HepG2 (cell line): Measurements from ENCODE around the gene MIER2. TPM values are rescaled to one million over a fixed set of nuclear protein-coding genes. Genes with fewer than 3 reads are reported as not detected.

Source experiments
- ATAC-seq: fragments of 200-7000 bp; cut with Tn5 transposase; 3 replicates; pipeline ENCODE4 v1.9.1; 2020; ENCODE audit warnings: mild to moderate bottlenecking, moderate library complexity
- BruUV-seq: library from RNA; stranded (reverse); fragments of 400-500 nt; replicated peaks from 2 replicates; lab custom pipeline; 2021; lab: Mats Ljungman, UMichigan
- CTCF ChIA-PET: fragments of 300-600 bp; formaldehyde crosslinking; extraction: SDS; loops from one replicate; lab custom pipeline; 2021; ENCODE audit warnings: low total read pairs, inconsistent platforms, low intra/inter-chr PET ratio; lab: Yijun Ruan, JAX
- POLR2A ChIA-PET: fragments of 350-600 bp; sonication (Branson Sonifier 250); formaldehyde crosslinking; loops from one replicate; lab custom pipeline; 2020; ENCODE audit warnings: antibody characterized with exemption, inconsistent platforms; lab: Yijun Ruan, JAX
- DNase-seq: peaks from one replicate; pipeline ENCODE4 v3.0.0-alpha.2; 2015; ENCODE audit warnings: low spot score
- FAIRE-seq: peaks from 3 replicates; lab custom pipeline; 2011; peaks lifted over from hg19 to GRCh38; lab: Jason Lieb, UNC
- H2AFZ ChIP-seq: one replicate; pipeline ENCODE4 v1.6.1; 2011; ENCODE audit warnings: low read length, inconsistent platforms
- H3K27ac ChIP-seq: fragments of 300-600 bp; 3 replicates; pipeline ENCODE4 v1.8.0; 2011; ENCODE audit warnings: mixed run types, mild to moderate bottlenecking, mixed read lengths, low read length, inconsistent platforms; ENCODE audit not compliant: insufficient read depth; ENCODE audit errors: extremely low read length
- H3K27me3 ChIP-seq, 2 experiments: fragments of 200-600 bp in 1 of 2; 2 replicates in 1 of 2; 3 replicates in 1 of 2; pipeline versions ENCODE4 v1.6.0 to v1.8.0; 2011; ENCODE audit warnings: low read length in 2 of 2, mild to moderate bottlenecking in 2 of 2, moderate library complexity in 2 of 2, inconsistent platforms in 1 of 2; ENCODE audit not compliant: insufficient read depth in 2 of 2, control insufficient read depth in 1 of 2
- H3K36me3 ChIP-seq, 2 experiments: fragments of 200-600 bp in 1 of 2; replicated peaks in 1 of 2; 2 replicates in 1 of 2; 3 replicates in 1 of 2; pipeline versions ENCODE4 v1.5.1 to v1.8.0; 2011; ENCODE audit warnings: low read length in 2 of 2, inconsistent platforms in 1 of 2; ENCODE audit not compliant: insufficient read depth in 2 of 2, control insufficient read depth in 1 of 2
- H3K4me1 ChIP-seq: 2 replicates; pipeline ENCODE4 v1.5.1; 2012; ENCODE audit warnings: low read length, inconsistent platforms; ENCODE audit not compliant: insufficient read depth
- H3K4me2 ChIP-seq: 2 replicates; pipeline ENCODE4 v1.6.0; 2011; ENCODE audit warnings: low read depth, low read length, inconsistent platforms
- H3K4me3 ChIP-seq, 3 experiments: fragments of 200-600 bp in 1 of 3; sonication (generic), shearing (Covaris generic) in 1 of 3; replicated peaks in 1 of 3; 2 replicates each; pipeline ENCODE4 v1.5.1; 2011 to 2016; ENCODE audit warnings: low read length in 3 of 3, inconsistent platforms in 2 of 3, low read depth in 2 of 3, mild to moderate bottlenecking in 2 of 3, control low read depth in 1 of 3, mixed read lengths in 1 of 3; ENCODE audit not compliant: insufficient read depth in 1 of 3
- H3K79me2 ChIP-seq: one replicate; pipeline ENCODE4 v1.6.1; 2011; ENCODE audit warnings: low read length, inconsistent platforms; ENCODE audit not compliant: insufficient read depth
- H3K9ac ChIP-seq: 2 replicates; pipeline ENCODE4 v1.6.0; 2011; ENCODE audit warnings: mild to moderate bottlenecking, low read depth, low read length, inconsistent platforms; ENCODE audit not compliant: insufficient read depth
- H3K9me3 ChIP-seq: 2 replicates; pipeline ENCODE4 v1.5.1; 2012; ENCODE audit warnings: mild to moderate bottlenecking, low read length
- H4K20me1 ChIP-seq: 2 replicates; pipeline ENCODE4 v1.6.0; 2011; ENCODE audit warnings: inconsistent platforms, mild to moderate bottlenecking, low read length, moderate library complexity; ENCODE audit not compliant: insufficient read depth
- CHD2 ChIP-seq: IDR thresholded peaks from 2 replicates; pipeline ENCODE4 v1.6.1; 2011; ENCODE audit warnings: low read depth, low read length, improper control_type of control experiment
- FIP1L1 ChIP-seq: fragments of 200-400 bp; formaldehyde crosslinking; IDR thresholded peaks from 2 replicates; pipeline ENCODE4 v1.6.1; 2018; ENCODE audit warnings: low read depth, mild to moderate bottlenecking, low read length, moderate library complexity, borderline replicate concordance; ENCODE audit not compliant: insufficient read depth
- HHEX ChIP-seq: IDR thresholded peaks from 2 replicates; pipeline ENCODE4 v1.6.1; 2016; ENCODE audit warnings: control low read depth
- KDM5B ChIP-seq: sonication (generic); formaldehyde crosslinking; IDR thresholded peaks from 2 replicates; pipeline ENCODE4 v1.4.0; 2020; ENCODE audit warnings: missing genetic modification reagents, mild to moderate bottlenecking, borderline replicate concordance
- MEIS2 ChIP-seq: sonication (generic); formaldehyde crosslinking; IDR thresholded peaks from 2 replicates; pipeline ENCODE4 v1.9.0; 2021; ENCODE audit warnings: mild to moderate bottlenecking, missing genetic modification reagents
- NFRKB ChIP-seq: fragments of 450-650 bp; IDR thresholded peaks from 2 replicates; pipeline ENCODE4 v1.6.1; 2017
- NR2F2 ChIP-seq: IDR thresholded peaks from 2 replicates; pipeline ENCODE4 v1.6.1; 2012; ENCODE audit warnings: low read depth, inconsistent platforms, borderline replicate concordance
- ZGPAT ChIP-seq: IDR thresholded peaks from 2 replicates; pipeline ENCODE4 v1.6.1; 2016; ENCODE audit warnings: mild to moderate bottlenecking
- ZNF12 ChIP-seq: sonication (generic); formaldehyde crosslinking; IDR thresholded peaks from 2 replicates; pipeline ENCODE4 v1.5.0; 2020; ENCODE audit warnings: missing genetic modification reagents
- ZNF496 ChIP-seq: sonication (generic); formaldehyde crosslinking; IDR thresholded peaks from 2 replicates; pipeline ENCODE4 v1.8.1; 2023; ENCODE audit warnings: mild to moderate bottlenecking, moderate library complexity, missing genetic modification reagents; ENCODE audit not compliant: insufficient replicate concordance
- ZNF616 ChIP-seq: sonication (generic); formaldehyde crosslinking; IDR thresholded peaks from 2 replicates; pipeline ENCODE4 v1.5.0; 2020; ENCODE audit warnings: low read depth, mild to moderate bottlenecking, missing genetic modification reagents
- ZNF639 ChIP-seq: conservative IDR thresholded peaks from 2 replicates; pipeline ENCODE4 v1.6.1; 2018; ENCODE audit warnings: missing genetic modification reagents
- WGBS: methylation state at CpG from one replicate; pipeline ENCODE4 v1.1.6; 2017; ENCODE audit warnings: low lambda C conversion rate; 5-methylcytosine and 5-hydroxymethylcytosine counted together
- in situ Hi-C: cut with HindIII; loops from 2 replicates; pipeline ENCODE4 v1.10.0; 2017; ENCODE audit warnings: low pct_unique_long_range_greater_than_20kb; ENCODE audit not compliant: extremely low pct_ligation_motif_present
- intact Hi-C: fragments of 100-400 bp; cut with micrococcal nuclease; formaldehyde crosslinking; loops from one replicate; pipeline ENCODE4 v1.10.0; 2022; ENCODE audit not compliant: unreplicated experiment
- polyA plus RNA-seq, 8 experiments: library from polyadenylated mRNA; depleted of rRNA in 3 of 8; stranded (reverse) in 7 of 8; unstranded in 1 of 8; fragments of >200 nt; fragmentation: Illumina TruSeq in 4 of 8; extraction: Trizol in 4 of 8; gene quantifications; 2 replicates each; pipeline versions ENCODE4 v1.2.1 to v1.2.3, GENCODE V29; 2011 to 2016; ENCODE audit warnings: low read depth in 4 of 8, missing spikeins in 1 of 8, mixed read lengths in 1 of 8; ENCODE audit not compliant: insufficient read depth in 1 of 8
- total RNA-seq, 5 experiments: library from RNA; depleted of rRNA; stranded (reverse); fragments of >200 nt; fragmentation: Illumina TruSeq; extraction: Trizol; gene quantifications; 2 replicates each; pipeline ENCODE4 v1.2.3, GENCODE V29; 2016; ENCODE audit warnings: low read depth in 1 of 5

Gene MIER2
- total and polyA plus RNA-seq, 2 of the 13 experiments (the other 11 are each of a cell fraction or from before 2014, with no cell fraction given), result 9.6 to 25.7 TPM

GRCh38 chr19:318509-318774 is 26.2 kb downstream of the MIER2 start:
- no peaks in the 10 kb centered on the region for H3K79me2 ChIP-seq
- in situ Hi-C loops, result no loop called here
- DNase-seq, result no peak
- POLR2A ChIA-PET, result no interaction called here
- no TSS peak for BruUV-seq
- no peak overlapping the region for H3K27ac ChIP-seq
- H4K20me1 ChIP-seq, result 0 out of 2 replicates have a peak, but pooled peaks cover 7% of the 10 kb centered on the region
- H3K9me3 ChIP-seq, result no peaks in the 10 kb centered on the region
- intact Hi-C loops, result no loop called here
- no peak for TF ChIP-seq ZNF496
- TF ChIP-seq CHD2, result no peak
- TF ChIP-seq NFRKB, result no peak
- TF ChIP-seq HHEX (CRISPR knock-in tag), result no peak
- no peak for TF ChIP-seq ZNF639 (CRISPR knock-in tag)
- TF ChIP-seq, all 625 proteins: peak for 0
- H2AFZ ChIP-seq, result no peak overlapping the region
- CTCF ChIA-PET, result no interaction called here
- ATAC-seq (no peak), FAIRE-seq (no peak)
- H3K27me3 ChIP-seq, result no peaks in the 10 kb centered on the region
- H3K36me3 ChIP-seq, result peaks cover 12 to 32% of the 10 kb centered on the region in 2 experiments; a peak in 4 of 5 replicates
- H3K9ac ChIP-seq, result no peak overlapping the region
- H3K4me2 ChIP-seq, result no peak overlapping the region
- 98% methylated on average over 5 of the region's 5 CpGs for WGBS
- H3K4me3 ChIP-seq, result no peak overlapping the region
- H3K4me1 ChIP-seq, result no peaks in the 10 kb centered on the region

GRCh38 chr19:317710-318508 is 26.7 kb downstream of the MIER2 start:
- 98% methylated on average over 10 of the region's 10 CpGs for WGBS
- no peak overlapping the region for H3K4me2 ChIP-seq
- BruUV-seq, result no TSS peak
- ATAC-seq (no peak), FAIRE-seq (no peak), DNase-seq (no peak)
- no peak overlapping the region for H3K4me3 ChIP-seq
- H3K9ac ChIP-seq, result no peak overlapping the region
- H3K27ac ChIP-seq, result no peak overlapping the region
- no peaks in the 10 kb centered on the region for H3K4me1 ChIP-seq
- ChIA-PET CTCF (no interaction called here), POLR2A (no interaction called here)
- no peaks in the 10 kb centered on the region for H3K79me2 ChIP-seq
- no peaks in the 10 kb centered on the region for H3K27me3 ChIP-seq
- H3K9me3 ChIP-seq, result no peaks in the 10 kb centered on the region
- 0 out of 2 replicates have a peak, but pooled peaks cover 7% of the 10 kb centered on the region for H4K20me1 ChIP-seq
- H2AFZ ChIP-seq, result no peak overlapping the region
- peaks cover 8 to 36% of the 10 kb centered on the region in 2 experiments; a peak in 4 of 5 replicates for H3K36me3 ChIP-seq
- in situ Hi-C loops (no loop called here), intact Hi-C loops (no loop called here)
- TF ChIP-seq FIP1L1 (no peak), ZNF616 (CRISPR knock-in tag) (no peak), ZNF12 (no peak), KDM5B (CRISPR knock-in tag) (no peak), MEIS2 (CRISPR knock-in tag) (no peak), ZGPAT (no peak), NR2F2 (no peak)
